Uterus (tissue), 4 donors: ENCODE data around the gene SERPINA5. TPM values are rescaled to one million over a fixed set of nuclear protein-coding genes. Genes with fewer than 3 reads are reported as not detected.

ENCODE experiments used
- DNase-seq, 2 donors: peaks; one replicate each; pipeline ENCODE4 v3.0.0-alpha.2; 2019 to 2020
- H3K27ac ChIP-seq, 2 donors: fragments of 200-600 bp; sonication (generic); 1 replicate in 1 of 2; 2 replicates in 1 of 2; pipeline ENCODE4 v1.5.1; 2016 to 2018
- H3K27me3 ChIP-seq, 2 donors: fragments of 200-600 bp; sonication (generic); one replicate each; pipeline ENCODE4 v1.5.1; 2018 to 2019; ENCODE audit warnings: control low read depth in 1 of 2
- H3K36me3 ChIP-seq, 2 donors: fragments of 200-600 bp; sonication (generic); one replicate each; pipeline ENCODE4 v1.5.1; 2019; ENCODE audit warnings: control low read depth in 1 of 2
- H3K4me1 ChIP-seq, 2 donors: fragments of 200-600 bp; sonication (generic); one replicate each; pipeline ENCODE4 v1.5.1; 2018 to 2019; ENCODE audit warnings: control low read depth in 1 of 2
- H3K4me3 ChIP-seq, 2 donors: fragments of 200-600 bp; sonication (generic); 1 replicate in 1 of 2; 2 replicates in 1 of 2; pipeline ENCODE4 v1.5.1; 2018 to 2019; ENCODE audit warnings: mild to moderate bottlenecking in 1 of 2
- H3K9me3 ChIP-seq, 2 donors: fragments of 200-600 bp; sonication (generic); one replicate each; pipeline ENCODE4 v1.5.1; 2019; ENCODE audit warnings: control low read depth in 1 of 2
- CTCF ChIP-seq, 4 experiments: fragments of 200-600 bp in 2 of 4; fragments of 450-650 bp in 2 of 4; sonication (generic) in 2 of 4; IDR thresholded peaks; one replicate each; pipeline ENCODE4 v1.5.1; 2016 to 2019; ENCODE audit warnings: antibody characterized with exemption in 4 of 4, mild to moderate bottlenecking in 2 of 4, moderate library complexity in 1 of 4
- POLR2A ChIP-seq, 2 donors: fragments of 450-650 bp; IDR thresholded peaks; one replicate each; pipeline ENCODE4 v1.6.1; 2016; ENCODE audit warnings: antibody characterized with exemption in 2 of 2, mild to moderate bottlenecking in 1 of 2, moderate library complexity in 1 of 2
- intact Hi-C: fragments of 100-400 bp; cut with DNase I; formaldehyde crosslinking; loops from one replicate; pipeline ENCODE4 v1.15.1; 2023; ENCODE audit warnings: low total_unique reads
- total RNA-seq, 4 donors: library from RNA; depleted of rRNA in 3 of 4; stranded (reverse); fragments of >200 nt in 3 of 4; gene quantifications; one replicate each; pipeline versions ENCODE4 v1.1.0 to v1.2.4, GENCODE V29; 2014 to 2023
- donor health status: DM: yes; HTN: yes; CAD: no.

The SERPINA5 gene
- total RNA-seq, 4 donors from 2014 or later, result under 0.01 to 19.6 (median 3.2) TPM

GRCh38 chr14:94612580-94613554, 31.6 kb downstream of the SERPINA5 start:
- no peak for TF ChIP-seq CTCF (IDR thresholded peaks at IDR 0.05)
- TF ChIP-seq POLR2A (IDR thresholded peaks at IDR 0.05), result no peak
- Histone ChIP-seq H3K4me3 (peak overlapping the region in 1 of 2 donors; percentile 15), H3K27ac (peak overlapping the region; percentile 52 to 67), H3K36me3 (no peaks in the 10 kb centered on the region), H3K27me3 (no peaks in the 10 kb centered on the region), H3K9me3 (no peaks in the 10 kb centered on the region), H3K4me1 (no peaks in the 10 kb centered on the region)
- intact Hi-C loops, result no loop called here
- peak; percentile 28 to 50 for DNase-seq

GRCh38 chr14:94613720-94614644, 32.8 kb downstream of the SERPINA5 start:
- no peaks in the 10 kb centered on the region for H3K36me3 ChIP-seq
- no peaks in the 10 kb centered on the region for H3K27me3 ChIP-seq
- no peak for DNase-seq
- peak overlapping the region in 1 of 2 donors; percentile 14 for H3K4me3 ChIP-seq
- TF ChIP-seq POLR2A (IDR thresholded peaks at IDR 0.05) (no peak), CTCF (IDR thresholded peaks at IDR 0.05) (no peak)
- no peaks in the 10 kb centered on the region for H3K4me1 ChIP-seq
- peak overlapping the region in 1 of 2 donors; percentile 67 for H3K27ac ChIP-seq
- intact Hi-C loops, result no loop called here
- H3K9me3 ChIP-seq, result no peaks in the 10 kb centered on the region

GRCh38 chr14:94614802-94615201, 33.6 kb downstream of the SERPINA5 start:
- Histone ChIP-seq H3K27ac (no peak overlapping the region), H3K4me3 (no peak overlapping the region), H3K36me3 (no peaks in the 10 kb centered on the region), H3K27me3 (no peaks in the 10 kb centered on the region), H3K9me3 (no peaks in the 10 kb centered on the region), H3K4me1 (no peaks in the 10 kb centered on the region)
- intact Hi-C loops, result no loop called here
- DNase-seq, result no peak
- TF ChIP-seq POLR2A (IDR thresholded peaks at IDR 0.05), result no peak
- TF ChIP-seq CTCF (IDR thresholded peaks at IDR 0.05), result no peak

- no peaks in the 10 kb centered on the region for H3K9me3 ChIP-seq
- TF ChIP-seq CTCF (IDR thresholded peaks at IDR 0.05) (no peak), POLR2A (IDR thresholded peaks at IDR 0.05) (no peak)
- no peak overlapping the region for H3K4me3 ChIP-seq
- no peaks in the 10 kb centered on the region for H3K36me3 ChIP-seq
- no peaks in the 10 kb centered on the region for H3K4me1 ChIP-seq
- H3K27me3 ChIP-seq, result no peaks in the 10 kb centered on the region
- H3K27ac ChIP-seq, result no peak overlapping the region
- intact Hi-C loops, result no loop called here
- no peak for DNase-seq
These were observed 34.0 kb downstream of the SERPINA5 start for GRCh38 chr14:94615254-94615653.
